Measurements from ENCODE around the gene NAALADL2. TPM values are rescaled to one million over a fixed set of nuclear protein-coding genes. Genes with fewer than 3 reads are reported as not detected.

Gene NAALADL2
- total RNA-seq, 1 experiment from 2014 or later = 2.7 TPM

DNA sequence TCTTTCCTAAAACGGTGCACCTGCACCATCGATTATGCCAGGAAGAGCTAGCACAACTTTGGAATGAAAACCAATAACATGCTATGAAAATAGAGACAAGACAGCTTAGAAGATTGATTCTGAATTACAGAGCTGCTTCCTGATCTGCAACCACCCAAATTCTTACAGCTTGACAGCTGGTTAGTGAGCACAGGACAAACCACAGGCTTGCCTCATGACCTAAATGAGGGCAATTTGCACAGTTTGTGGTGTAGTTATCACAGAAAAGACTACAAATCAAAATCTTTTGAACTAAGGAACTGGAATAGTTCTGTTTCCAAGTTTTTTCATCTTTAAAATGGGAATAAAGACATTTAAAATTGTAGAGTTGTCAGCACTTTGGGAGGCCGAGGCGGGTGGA is 533.5 kb downstream of the NAALADL2 start:
- POLR2A ChIA-PET = no interaction called here
- Histone ChIP-seq H3K9me3 (ENCODE audit: control insufficient read depth, insufficient read depth, low read depth, low read length) (no peaks in the 10 kb centered on the region), H3K36me3 (ENCODE audit: control insufficient read depth, insufficient read depth, low read length) (no peaks in the 10 kb centered on the region), H3K27ac (ENCODE audit: low read length) (no peak overlapping the region), H3K4me3 (ENCODE audit: low read depth in 2 of 2, low read length in 2 of 2) (no peak overlapping the region), H3K4me1 (ENCODE audit: control insufficient read depth, insufficient read depth, low read length) (no peaks in the 10 kb centered on the region), H3K27me3 (ENCODE audit: control insufficient read depth, insufficient read depth, low read length) (no peaks in the 10 kb centered on the region)
- no TSS peak for BruUV-seq (replicated peaks)
- in situ Hi-C loops (cut with HindIII; ENCODE audit: low pct_unique_long_range_greater_than_20kb, low sequenced_read_pairs) (no loop called here), intact Hi-C loops (cut with micrococcal nuclease; ENCODE audit: unreplicated experiment) (no loop called here)
- TF ChIP-seq POLR2AphosphoS5 (IDR thresholded peaks at IDR 0.05; ENCODE audit: low read depth, low read length) = no peak
- TF ChIP-seq TCF7L2 (IDR thresholded peaks at IDR 0.05; ENCODE audit: low read depth, low read length) = no peak
- no peak for TF ChIP-seq SIN3A (IDR thresholded peaks at IDR 0.05; ENCODE audit: borderline replicate concordance, insufficient read depth, low read depth, low read length)
- DNase-seq (ENCODE audit: low read depth, low spot score) = no peak
- CTCF ChIA-PET = no interaction called here
- ATAC-seq = no peak

DNA sequence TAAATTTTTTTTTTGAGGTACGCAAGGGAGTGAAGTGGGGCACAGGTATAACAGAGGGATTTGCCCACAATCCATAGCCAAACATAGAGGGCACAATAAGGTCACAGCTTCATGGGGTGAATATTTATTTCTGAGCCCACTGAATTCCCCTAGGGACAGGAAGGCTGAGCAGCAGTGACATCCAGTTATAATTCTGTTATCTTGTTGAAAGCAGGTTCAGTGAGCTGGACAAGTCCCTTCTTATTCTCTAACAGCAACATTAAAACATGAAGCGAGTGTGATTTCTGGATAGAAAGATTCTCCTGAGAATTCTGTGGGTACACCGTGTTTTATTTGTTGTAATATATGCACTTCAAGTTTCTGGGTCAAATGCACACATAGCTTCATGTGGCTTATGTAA is 538.2 kb downstream of the NAALADL2 start:
- Histone ChIP-seq H3K4me1 (ENCODE audit: control insufficient read depth, insufficient read depth, low read length) (no peaks in the 10 kb centered on the region), H3K36me3 (ENCODE audit: control insufficient read depth, insufficient read depth, low read length) (no peaks in the 10 kb centered on the region), H3K27ac (ENCODE audit: low read length) (no peak overlapping the region), H3K4me3 (ENCODE audit: low read depth in 2 of 2, low read length in 2 of 2) (no peak overlapping the region), H3K27me3 (ENCODE audit: control insufficient read depth, insufficient read depth, low read length) (no peaks in the 10 kb centered on the region), H3K9me3 (ENCODE audit: control insufficient read depth, insufficient read depth, low read depth, low read length) (no peaks in the 10 kb centered on the region)
- intact Hi-C loops (cut with micrococcal nuclease; ENCODE audit: unreplicated experiment) (no loop called here), in situ Hi-C loops (cut with HindIII; ENCODE audit: low pct_unique_long_range_greater_than_20kb, low sequenced_read_pairs) (no loop called here)
- ChIA-PET POLR2A (no interaction called here), CTCF (no interaction called here)
- TF ChIP-seq POLR2AphosphoS5 (IDR thresholded peaks at IDR 0.05; ENCODE audit: low read depth, low read length) (no peak), SIN3A (IDR thresholded peaks at IDR 0.05; ENCODE audit: borderline replicate concordance, insufficient read depth, low read depth, low read length) (no peak), TCF7L2 (IDR thresholded peaks at IDR 0.05; ENCODE audit: low read depth, low read length) (no peak)
- TF ChIP-seq, protein P1, sequence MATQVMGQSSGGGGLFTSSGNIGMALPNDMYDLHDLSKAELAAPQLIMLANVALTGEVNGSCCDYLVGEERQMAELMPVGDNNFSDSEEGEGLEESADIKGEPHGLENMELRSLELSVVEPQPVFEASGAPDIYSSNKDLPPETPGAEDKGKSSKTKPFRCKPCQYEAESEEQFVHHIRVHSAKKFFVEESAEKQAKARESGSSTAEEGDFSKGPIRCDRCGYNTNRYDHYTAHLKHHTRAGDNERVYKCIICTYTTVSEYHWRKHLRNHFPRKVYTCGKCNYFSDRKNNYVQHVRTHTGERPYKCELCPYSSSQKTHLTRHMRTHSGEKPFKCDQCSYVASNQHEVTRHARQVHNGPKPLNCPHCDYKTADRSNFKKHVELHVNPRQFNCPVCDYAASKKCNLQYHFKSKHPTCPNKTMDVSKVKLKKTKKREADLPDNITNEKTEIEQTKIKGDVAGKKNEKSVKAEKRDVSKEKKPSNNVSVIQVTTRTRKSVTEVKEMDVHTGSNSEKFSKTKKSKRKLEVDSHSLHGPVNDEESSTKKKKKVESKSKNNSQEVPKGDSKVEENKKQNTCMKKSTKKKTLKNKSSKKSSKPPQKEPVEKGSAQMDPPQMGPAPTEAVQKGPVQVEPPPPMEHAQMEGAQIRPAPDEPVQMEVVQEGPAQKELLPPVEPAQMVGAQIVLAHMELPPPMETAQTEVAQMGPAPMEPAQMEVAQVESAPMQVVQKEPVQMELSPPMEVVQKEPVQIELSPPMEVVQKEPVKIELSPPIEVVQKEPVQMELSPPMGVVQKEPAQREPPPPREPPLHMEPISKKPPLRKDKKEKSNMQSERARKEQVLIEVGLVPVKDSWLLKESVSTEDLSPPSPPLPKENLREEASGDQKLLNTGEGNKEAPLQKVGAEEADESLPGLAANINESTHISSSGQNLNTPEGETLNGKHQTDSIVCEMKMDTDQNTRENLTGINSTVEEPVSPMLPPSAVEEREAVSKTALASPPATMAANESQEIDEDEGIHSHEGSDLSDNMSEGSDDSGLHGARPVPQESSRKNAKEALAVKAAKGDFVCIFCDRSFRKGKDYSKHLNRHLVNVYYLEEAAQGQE (IDR thresholded peaks at IDR 0.05; ENCODE audit: insufficient read depth in 1 of 2, low read depth in 2 of 2, low read length in 1 of 2) = no peak
- TF ChIP-seq, protein P2, sequence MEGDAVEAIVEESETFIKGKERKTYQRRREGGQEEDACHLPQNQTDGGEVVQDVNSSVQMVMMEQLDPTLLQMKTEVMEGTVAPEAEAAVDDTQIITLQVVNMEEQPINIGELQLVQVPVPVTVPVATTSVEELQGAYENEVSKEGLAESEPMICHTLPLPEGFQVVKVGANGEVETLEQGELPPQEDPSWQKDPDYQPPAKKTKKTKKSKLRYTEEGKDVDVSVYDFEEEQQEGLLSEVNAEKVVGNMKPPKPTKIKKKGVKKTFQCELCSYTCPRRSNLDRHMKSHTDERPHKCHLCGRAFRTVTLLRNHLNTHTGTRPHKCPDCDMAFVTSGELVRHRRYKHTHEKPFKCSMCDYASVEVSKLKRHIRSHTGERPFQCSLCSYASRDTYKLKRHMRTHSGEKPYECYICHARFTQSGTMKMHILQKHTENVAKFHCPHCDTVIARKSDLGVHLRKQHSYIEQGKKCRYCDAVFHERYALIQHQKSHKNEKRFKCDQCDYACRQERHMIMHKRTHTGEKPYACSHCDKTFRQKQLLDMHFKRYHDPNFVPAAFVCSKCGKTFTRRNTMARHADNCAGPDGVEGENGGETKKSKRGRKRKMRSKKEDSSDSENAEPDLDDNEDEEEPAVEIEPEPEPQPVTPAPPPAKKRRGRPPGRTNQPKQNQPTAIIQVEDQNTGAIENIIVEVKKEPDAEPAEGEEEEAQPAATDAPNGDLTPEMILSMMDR (IDR thresholded peaks at IDR 0.05) = no peak
- BruUV-seq (replicated peaks) = no TSS peak
- no peak for ATAC-seq
- DNase-seq (ENCODE audit: low read depth, low spot score) = no peak

DNA sequence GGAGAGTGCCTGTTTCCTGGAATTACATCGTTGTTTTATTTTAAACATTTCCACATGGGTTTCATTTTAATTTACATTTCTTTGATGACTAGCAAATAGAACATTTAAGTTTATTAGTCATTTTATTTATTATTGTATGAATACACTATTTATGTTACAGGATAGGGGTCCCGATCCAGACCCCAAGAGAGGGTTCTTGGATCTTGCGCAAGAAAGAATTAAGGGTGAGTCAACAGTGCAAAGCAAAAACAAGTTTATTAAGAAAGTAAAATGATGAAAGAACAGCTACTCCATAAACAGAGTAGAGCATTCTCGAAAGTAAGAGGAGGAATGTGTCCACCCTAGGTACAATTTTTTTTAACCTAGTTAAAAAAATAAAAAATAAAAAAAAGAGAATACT is 539.5 kb downstream of the NAALADL2 start:
- H3K27ac ChIP-seq (ENCODE audit: low read length) = no peak overlapping the region
- BruUV-seq (replicated peaks) = no TSS peak
- H3K27me3 ChIP-seq (ENCODE audit: control insufficient read depth, insufficient read depth, low read length) = no peaks in the 10 kb centered on the region
- no peaks in the 10 kb centered on the region for H3K4me1 ChIP-seq (ENCODE audit: control insufficient read depth, insufficient read depth, low read length)
- no peaks in the 10 kb centered on the region for H3K9me3 ChIP-seq (ENCODE audit: control insufficient read depth, insufficient read depth, low read depth, low read length)
- CTCF ChIA-PET = no interaction called here
- POLR2A ChIA-PET = no interaction called here
- DNase-seq (ENCODE audit: low read depth, low spot score) (no peak), ATAC-seq (no peak)
- intact Hi-C loops (cut with micrococcal nuclease; ENCODE audit: unreplicated experiment) = no loop called here
- TF ChIP-seq, protein P2 (IDR thresholded peaks at IDR 0.05) = no peak
- TF ChIP-seq TCF7L2 (IDR thresholded peaks at IDR 0.05; ENCODE audit: low read depth, low read length) = no peak
- TF ChIP-seq SIN3A (IDR thresholded peaks at IDR 0.05; ENCODE audit: borderline replicate concordance, insufficient read depth, low read depth, low read length) = no peak
- no peak for TF ChIP-seq POLR2AphosphoS5 (IDR thresholded peaks at IDR 0.05; ENCODE audit: low read depth, low read length)
- TF ChIP-seq, protein P1 (IDR thresholded peaks at IDR 0.05; ENCODE audit: insufficient read depth in 1 of 2, low read depth in 2 of 2, low read length in 1 of 2) = no peak
- H3K36me3 ChIP-seq (ENCODE audit: control insufficient read depth, insufficient read depth, low read length) = no peaks in the 10 kb centered on the region
- in situ Hi-C loops (cut with HindIII; ENCODE audit: low pct_unique_long_range_greater_than_20kb, low sequenced_read_pairs) = no loop called here
- no peak overlapping the region for H3K4me3 ChIP-seq (ENCODE audit: low read depth in 2 of 2, low read length in 2 of 2)
